ENCODE measurements around the gene SPTSSB.

SPTSSB gene, protein sequence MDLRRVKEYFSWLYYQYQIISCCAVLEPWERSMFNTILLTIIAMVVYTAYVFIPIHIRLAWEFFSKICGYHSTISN

DNA sequence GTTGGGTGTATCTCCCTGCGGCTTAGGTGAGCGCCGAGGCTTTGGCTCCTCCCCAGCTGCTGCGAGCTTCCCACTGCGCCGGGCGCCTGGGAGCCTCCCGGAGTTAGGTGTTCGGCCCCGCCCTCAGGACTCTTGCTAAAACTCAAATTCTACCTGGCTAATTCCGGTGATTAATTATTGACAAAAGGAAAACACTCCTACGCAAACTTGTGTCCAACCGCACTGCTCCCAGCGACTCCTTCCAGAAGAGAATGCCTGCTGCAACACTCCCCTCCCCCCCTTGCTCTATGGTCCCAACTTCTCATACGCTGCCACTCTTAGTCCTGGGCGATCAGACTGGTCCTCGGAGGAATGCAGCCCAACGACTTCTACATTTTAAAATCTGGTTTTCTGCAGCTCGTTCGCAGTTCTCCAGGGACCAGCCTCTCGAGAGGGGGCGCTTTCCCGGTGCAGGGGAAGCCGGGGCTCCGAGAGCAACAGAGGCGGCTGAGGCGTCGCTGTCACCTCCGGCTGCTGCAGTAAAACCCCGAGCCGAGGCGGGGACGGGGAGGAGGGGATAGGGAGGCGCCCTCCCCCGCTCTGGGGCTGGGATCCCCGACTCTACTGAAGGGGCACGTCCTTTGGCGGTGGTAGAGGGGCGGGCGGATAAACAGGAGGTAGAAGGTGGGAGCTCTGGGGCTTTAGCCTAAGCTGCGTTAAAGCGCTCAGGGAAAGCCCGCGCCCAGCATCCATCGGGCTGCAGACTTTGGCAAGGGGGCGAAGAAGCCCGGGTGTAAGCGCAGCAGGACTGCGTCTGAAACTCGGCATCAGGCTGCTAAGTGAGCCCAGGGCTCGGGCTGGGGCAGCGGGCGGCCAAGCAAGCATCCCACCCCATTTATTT lies at the start of gene SPTSSB:
Gene SPTSSB, minus strand, starts transcription at position 77 of the 880 bp plus-strand sequence. CDS start 25,194 bp downstream, outside the sequence.
- H3K27ac ChIP-seq: no peak within 1 kb of the TSS
- TF ChIP-seq, protein P1, sequence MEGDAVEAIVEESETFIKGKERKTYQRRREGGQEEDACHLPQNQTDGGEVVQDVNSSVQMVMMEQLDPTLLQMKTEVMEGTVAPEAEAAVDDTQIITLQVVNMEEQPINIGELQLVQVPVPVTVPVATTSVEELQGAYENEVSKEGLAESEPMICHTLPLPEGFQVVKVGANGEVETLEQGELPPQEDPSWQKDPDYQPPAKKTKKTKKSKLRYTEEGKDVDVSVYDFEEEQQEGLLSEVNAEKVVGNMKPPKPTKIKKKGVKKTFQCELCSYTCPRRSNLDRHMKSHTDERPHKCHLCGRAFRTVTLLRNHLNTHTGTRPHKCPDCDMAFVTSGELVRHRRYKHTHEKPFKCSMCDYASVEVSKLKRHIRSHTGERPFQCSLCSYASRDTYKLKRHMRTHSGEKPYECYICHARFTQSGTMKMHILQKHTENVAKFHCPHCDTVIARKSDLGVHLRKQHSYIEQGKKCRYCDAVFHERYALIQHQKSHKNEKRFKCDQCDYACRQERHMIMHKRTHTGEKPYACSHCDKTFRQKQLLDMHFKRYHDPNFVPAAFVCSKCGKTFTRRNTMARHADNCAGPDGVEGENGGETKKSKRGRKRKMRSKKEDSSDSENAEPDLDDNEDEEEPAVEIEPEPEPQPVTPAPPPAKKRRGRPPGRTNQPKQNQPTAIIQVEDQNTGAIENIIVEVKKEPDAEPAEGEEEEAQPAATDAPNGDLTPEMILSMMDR (IDR thresholded peaks at IDR 0.05): no peak
- peak within 1 kb of the TSS; percentile 69 for H3K4me3 ChIP-seq
- DNase-seq (ENCODE audit: low spot score): no peak

DNA sequence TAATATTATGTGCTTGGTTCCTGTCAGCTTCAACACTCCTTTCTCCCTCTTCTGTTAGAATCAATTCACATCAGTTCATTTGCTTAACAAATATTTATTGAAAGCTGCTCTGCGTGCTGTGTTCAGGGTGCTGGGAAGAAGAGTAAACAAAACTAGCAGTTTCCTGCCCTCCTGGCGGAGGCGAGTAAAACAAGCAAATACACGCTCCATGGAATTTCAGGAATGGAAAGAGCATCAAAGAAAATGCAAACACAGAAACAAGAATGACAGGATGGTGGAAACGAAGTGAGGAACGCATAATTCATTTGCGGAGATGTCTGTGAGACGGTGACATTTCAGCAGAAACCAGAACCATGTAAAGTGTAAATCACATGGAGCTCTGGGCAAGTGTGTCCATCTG lies 49.4 kb upstream of the SPTSSB start:
- TF ChIP-seq, protein P1 (IDR thresholded peaks at IDR 0.05): no peak
- H3K27ac ChIP-seq: no peak overlapping the region
- DNase-seq (ENCODE audit: low spot score): no peak
- H3K4me3 ChIP-seq: no peak overlapping the region

DNA sequence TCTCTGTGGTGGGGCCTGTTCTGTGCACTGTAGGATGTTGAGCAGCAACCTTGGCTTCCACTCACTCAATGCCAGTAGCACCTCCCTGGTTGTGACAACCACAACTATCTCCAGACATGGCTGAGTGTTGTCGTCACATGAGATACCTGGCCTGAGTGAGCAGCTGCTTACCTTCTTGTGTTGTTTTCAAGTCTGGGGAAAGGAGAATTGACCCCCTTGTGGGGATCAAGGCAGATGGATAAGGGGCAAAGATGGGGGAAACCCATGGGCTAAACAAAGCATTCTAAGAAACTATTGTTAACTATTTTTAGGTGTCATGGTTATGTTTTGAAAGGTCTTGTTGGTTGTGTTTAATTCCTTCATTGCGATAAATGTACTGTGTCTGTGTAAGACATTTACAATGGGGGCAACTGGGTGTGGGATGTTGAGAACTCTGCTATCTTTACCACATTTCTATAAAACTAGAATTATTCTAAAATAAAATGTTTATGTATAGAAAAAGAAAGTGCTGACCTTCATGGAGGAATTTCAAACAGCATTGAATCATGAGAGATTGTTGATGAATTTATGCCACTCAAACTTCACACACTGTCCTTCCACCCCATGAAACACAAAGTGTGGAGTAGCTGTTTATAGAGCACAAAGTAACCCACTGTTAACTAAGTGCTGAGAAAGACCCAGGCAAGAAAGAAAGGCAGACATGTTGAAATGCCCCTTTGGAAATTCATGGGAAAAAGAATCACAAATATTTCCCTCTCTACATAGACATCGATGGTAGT lies 48.4 kb upstream of the SPTSSB start:
- no peak overlapping the region for H3K27ac ChIP-seq
- TF ChIP-seq, protein P1 (IDR thresholded peaks at IDR 0.05): no peak
- DNase-seq (ENCODE audit: low spot score): no peak

DNA sequence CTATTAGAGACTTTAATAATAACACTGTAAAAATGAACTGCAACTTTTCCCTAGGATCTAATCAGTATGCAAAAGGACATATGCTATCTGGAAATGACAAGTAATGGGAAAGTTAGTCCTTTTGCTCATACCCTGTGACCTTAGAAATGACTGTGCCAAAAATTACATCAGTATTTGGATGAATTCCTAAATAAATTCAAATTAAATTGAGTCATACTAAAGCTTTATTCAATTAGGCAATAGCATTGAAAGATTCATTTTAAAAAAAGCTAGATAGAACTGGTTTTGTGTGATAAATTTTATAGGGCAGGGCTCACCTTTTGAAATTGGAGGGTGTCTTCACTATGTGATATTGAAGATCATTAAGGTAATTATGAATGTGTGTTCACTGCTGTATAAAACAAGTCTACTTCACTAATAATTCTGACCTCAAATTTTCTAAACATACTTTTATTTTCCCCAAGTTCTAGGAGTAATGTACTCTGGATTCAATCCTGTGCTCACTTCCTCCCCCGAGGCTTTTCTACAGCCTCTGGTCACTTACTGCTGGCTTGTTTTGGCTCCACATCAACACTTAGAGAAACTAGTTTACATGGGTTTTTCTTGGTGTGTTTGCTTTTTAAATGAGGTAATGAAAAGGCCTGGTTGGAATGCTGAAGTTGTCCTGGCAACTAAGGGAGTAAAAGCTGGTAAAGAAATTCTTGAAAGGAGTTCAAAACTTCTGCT lies 44.4 kb upstream of the SPTSSB start:
- no peak for DNase-seq (ENCODE audit: low spot score)
- Histone ChIP-seq H3K4me3 (no peak overlapping the region), H3K27ac (peak overlapping the region; percentile 69 to 70)
- TF ChIP-seq, protein P1 (IDR thresholded peaks at IDR 0.05): no peak

More for the DNA sequence above, 48.4 kb upstream of the SPTSSB start:
- H3K4me3 ChIP-seq: no peak overlapping the region

DNA sequence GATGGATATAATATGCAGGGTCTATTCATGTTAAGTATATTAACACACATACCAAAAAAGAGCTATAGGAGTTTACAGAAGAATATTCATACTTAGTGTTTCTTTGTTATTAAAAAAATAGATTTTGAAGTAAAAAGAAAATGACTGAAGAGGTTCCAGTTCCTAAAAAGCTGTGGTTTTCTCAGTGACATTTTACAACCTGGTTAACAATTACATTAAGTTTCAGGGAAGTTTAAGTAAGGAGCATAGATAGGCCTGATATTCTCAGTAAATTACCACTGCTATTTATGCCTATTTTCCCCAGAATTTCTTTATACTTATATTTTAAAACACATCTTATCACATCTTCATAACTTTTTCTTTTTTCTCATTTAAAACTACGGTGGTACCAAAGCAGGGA lies 43.6 kb upstream of the SPTSSB start:
- TF ChIP-seq, protein P1 (IDR thresholded peaks at IDR 0.05): no peak
- H3K4me3 ChIP-seq: no peak overlapping the region
- peak overlapping the region; percentile 69 to 70 for H3K27ac ChIP-seq
- DNase-seq (ENCODE audit: low spot score): no peak

DNA sequence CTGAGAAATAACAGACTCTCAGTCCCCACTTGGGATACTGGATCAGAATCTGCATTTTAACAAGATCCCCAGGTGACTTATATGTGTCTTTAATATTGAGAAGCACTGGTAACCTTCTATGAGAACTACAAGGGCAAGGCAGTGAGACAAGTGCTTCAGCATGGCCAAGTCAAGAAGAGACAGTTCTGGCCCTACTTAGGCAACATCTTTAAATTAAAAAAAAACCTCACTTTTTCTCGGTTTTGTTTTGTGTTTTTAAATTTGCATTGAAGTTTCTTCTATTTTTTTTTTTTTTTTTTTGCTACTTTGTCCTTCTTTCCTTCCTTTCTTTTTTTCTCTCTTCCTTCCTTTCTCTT lies 42.5 kb upstream of the SPTSSB start:
- H3K4me3 ChIP-seq: no peak overlapping the region
- DNase-seq (ENCODE audit: low spot score): no peak
- H3K27ac ChIP-seq: peak overlapping the region in 1 of 2 donors; percentile 17
- TF ChIP-seq, protein P1 (IDR thresholded peaks at IDR 0.05): no peak

Data from coronary artery (tissue), 2 donors.